ENCODE measurements around the gene GPR146.

Gene GPR146

DNA sequence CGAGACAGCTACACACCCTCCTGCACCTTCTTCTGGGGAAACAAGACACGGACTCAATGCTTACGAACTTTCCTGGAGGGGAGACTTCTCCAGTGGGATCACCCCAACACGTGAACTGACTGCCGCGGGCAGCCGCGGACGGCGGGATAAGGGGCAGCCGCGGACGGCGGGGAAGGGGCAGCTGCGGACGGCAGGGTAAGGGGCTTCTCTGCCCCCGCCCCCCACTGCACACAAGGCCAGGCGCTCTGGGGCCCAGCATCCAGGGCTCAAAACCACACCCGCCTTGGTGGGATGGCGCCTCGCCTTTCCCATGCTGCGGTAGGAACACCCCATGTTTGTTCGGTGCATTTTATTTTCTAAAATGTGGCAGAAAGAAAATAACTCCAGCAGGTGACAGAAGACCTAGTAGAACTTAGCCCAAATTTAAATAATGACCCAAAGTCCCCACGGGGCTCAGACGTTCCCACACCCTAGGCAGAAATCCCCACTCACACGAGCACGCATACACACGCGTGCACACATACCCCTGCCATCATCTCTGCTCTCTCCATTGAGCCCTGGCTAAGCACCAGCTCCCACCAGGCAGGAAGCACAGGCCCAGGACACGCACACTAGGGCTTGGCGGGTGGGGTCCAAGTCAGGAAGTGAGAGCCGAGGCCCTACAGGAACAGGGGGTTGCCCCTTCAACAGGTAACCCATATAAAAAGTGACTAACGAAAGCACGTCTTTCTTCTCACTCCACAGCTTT lies 26.6 kb upstream of the GPR146 start:
- DNase-seq (ENCODE audit: low read depth) = no peak
- TF ChIP-seq, protein P1, sequence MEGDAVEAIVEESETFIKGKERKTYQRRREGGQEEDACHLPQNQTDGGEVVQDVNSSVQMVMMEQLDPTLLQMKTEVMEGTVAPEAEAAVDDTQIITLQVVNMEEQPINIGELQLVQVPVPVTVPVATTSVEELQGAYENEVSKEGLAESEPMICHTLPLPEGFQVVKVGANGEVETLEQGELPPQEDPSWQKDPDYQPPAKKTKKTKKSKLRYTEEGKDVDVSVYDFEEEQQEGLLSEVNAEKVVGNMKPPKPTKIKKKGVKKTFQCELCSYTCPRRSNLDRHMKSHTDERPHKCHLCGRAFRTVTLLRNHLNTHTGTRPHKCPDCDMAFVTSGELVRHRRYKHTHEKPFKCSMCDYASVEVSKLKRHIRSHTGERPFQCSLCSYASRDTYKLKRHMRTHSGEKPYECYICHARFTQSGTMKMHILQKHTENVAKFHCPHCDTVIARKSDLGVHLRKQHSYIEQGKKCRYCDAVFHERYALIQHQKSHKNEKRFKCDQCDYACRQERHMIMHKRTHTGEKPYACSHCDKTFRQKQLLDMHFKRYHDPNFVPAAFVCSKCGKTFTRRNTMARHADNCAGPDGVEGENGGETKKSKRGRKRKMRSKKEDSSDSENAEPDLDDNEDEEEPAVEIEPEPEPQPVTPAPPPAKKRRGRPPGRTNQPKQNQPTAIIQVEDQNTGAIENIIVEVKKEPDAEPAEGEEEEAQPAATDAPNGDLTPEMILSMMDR (IDR thresholded peaks at IDR 0.05; ENCODE audit: low read depth, low read length, missing control alignments) = no peak
- in situ Hi-C loops (cut with HindIII; ENCODE audit: low sequenced_read_pairs) = no loop called here
- no peak overlapping the region for H3K4me3 ChIP-seq (ENCODE audit: low read depth, low read length)

DNA sequence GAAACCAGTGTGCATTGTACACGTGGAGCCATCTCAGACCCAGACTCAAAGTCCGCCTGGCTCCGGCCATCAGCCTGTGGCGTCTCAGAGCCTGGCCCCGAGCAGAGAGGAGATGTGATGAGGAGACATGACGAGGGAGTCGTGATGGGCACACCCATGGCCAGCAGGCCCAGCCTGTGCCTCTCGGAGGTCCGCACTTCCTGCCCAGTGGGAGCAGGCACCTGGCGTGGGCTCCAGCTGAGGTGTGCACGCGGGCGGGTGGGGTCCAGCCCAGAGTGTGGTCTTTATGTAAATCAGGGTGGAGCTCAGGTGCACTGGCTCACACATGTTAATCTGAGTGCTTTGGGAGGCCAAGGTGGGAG lies 26.0 kb upstream of the GPR146 start:
- in situ Hi-C loops (cut with HindIII; ENCODE audit: low sequenced_read_pairs) = no loop called here
- TF ChIP-seq, protein P1 (IDR thresholded peaks at IDR 0.05; ENCODE audit: low read depth, low read length, missing control alignments) = no peak
- DNase-seq (ENCODE audit: low read depth) = no peak
- no peak overlapping the region for H3K4me3 ChIP-seq (ENCODE audit: low read depth, low read length)

DNA sequence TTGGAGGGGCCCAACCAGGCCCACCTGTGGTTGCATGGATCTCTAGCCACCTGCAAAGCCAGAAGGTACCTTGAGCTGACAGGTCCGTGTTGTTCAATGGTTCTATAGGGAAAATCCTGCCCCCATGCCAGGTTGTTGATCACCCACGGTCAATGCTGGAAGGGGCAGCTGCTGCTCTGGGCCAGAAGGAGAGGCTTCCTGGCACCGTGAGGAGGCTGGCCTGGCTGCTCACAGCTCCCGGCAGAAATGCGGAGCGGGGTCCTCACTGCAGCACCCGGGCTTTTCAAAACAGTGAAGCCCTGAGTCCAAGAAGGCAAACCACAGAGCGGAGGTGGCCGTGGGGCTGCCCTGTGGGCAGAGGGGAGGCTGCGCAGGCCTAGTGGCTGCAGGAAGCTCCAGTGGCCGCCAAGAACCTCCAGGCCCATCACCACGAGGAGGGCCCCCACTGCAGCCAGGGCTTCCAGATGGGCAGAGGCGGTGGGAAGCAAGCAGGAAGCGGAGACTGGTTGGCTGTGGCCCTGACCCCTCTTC lies 25.0 kb upstream of the GPR146 start:
- TF ChIP-seq, protein P1 (IDR thresholded peaks at IDR 0.05; ENCODE audit: low read depth, low read length, missing control alignments) = no peak
- in situ Hi-C loops (cut with HindIII; ENCODE audit: low sequenced_read_pairs) = no loop called here
- H3K4me3 ChIP-seq (ENCODE audit: low read depth, low read length) = no peak overlapping the region
- DNase-seq (ENCODE audit: low read depth) = no peak

DNA sequence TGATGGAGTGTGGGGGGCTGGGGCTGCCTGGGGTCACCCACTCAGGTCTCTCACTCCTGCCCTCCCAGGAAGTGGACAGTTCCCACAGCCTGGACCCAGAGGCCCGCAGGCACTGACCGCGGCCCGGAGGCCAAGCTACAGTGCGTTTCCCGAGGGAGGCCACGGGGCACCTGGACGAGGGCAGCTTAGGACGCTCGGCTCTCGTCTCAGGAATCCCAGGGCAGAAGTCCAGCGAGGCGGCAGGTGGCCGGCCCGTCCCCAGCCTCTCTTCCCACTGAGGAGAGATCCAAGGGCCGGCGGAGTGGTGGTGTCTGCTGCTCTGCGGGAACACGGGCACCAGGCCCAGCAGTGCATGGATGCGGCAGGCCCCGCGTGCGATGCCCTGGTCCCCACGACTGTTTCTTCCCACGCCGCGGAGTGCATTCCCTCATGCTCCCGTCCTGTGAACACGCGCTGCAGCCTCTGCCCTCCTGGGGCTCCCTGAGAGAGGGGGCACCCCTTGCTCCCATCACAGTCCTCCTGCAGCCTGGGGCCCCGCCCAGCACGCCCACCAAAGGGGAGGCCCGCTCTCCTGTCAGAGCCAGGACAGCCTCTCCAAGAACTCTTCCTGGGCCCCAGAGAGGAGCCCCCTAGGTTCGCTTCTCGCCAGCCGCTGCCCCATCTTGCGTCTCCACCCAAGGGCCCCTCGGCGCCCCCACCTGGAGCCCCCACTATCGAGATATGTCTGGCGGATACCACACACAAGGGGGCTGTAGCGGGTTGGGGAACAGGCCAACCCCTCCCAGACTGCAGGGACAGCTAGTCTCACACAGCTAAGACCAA lies 24.3 kb upstream of the GPR146 start:
- H3K4me3 ChIP-seq (ENCODE audit: low read depth, low read length) = no peak overlapping the region
- in situ Hi-C loops (cut with HindIII; ENCODE audit: low sequenced_read_pairs) = no loop called here
- DNase-seq (ENCODE audit: low read depth) = no peak
- TF ChIP-seq, protein P1 (IDR thresholded peaks at IDR 0.05; ENCODE audit: low read depth, low read length, missing control alignments) = no peak

DNA sequence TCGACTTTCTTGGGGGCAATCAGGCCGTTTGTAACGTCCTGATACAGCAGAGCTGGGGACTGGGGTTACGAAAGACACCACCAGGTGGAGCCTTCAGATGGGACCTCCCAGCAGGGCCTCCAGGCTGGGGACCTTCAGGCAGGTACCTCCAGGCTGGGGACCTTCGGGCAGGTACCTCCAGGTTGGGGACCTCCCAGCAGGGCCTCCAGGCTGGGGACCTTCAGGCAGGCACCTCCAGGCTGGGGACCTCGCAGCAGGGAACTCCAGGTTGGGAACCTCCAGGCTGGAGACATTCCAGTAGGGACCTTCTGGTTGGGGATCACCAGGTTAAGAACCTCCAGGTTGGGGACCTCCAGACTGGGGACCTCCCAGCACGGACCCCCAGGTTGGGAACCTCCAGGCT lies 23.5 kb upstream of the GPR146 start:
- TF ChIP-seq, protein P1 (IDR thresholded peaks at IDR 0.05; ENCODE audit: low read depth, low read length, missing control alignments) = peak; percentile 8
- in situ Hi-C loops (cut with HindIII; ENCODE audit: low sequenced_read_pairs) = no loop called here
- no peak for DNase-seq (ENCODE audit: low read depth)
- H3K4me3 ChIP-seq (ENCODE audit: low read depth, low read length) = no peak overlapping the region

DNA sequence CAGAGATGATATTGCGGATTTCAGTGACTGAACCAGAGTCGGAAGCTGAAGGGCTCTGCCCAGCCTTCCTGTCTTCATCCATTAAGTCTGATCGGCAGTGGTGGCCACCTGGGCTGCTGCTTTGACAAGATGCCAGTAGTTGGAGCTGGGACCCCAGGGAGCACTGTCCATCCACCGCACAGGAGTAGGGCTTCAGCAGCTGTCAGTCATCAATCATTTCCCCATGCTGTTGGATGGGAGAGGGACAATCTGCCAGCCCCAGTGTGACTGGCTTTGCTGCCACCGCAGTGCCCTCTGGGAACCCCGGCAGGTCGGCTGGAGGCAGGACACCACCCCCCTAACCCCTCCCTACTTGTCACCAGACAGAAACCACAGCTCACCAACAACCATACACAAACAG lies 23.0 kb upstream of the GPR146 start:
- no peak for DNase-seq (ENCODE audit: low read depth)
- in situ Hi-C loops (cut with HindIII; ENCODE audit: low sequenced_read_pairs) = no loop called here
- TF ChIP-seq, protein P1 (IDR thresholded peaks at IDR 0.05; ENCODE audit: low read depth, low read length, missing control alignments) = no peak
- no peak overlapping the region for H3K4me3 ChIP-seq (ENCODE audit: low read depth, low read length)
